CD4-positive, alpha-beta T cell treated with Interleukin-17A for 1 hour (primary cell): Measurements from ENCODE around the gene STARD10.

Source experiments
- DNase-seq: peaks from one replicate; pipeline ENCODE4 v3.0.0-alpha.2; 2020

The STARD10 gene

GRCh38 chr11:72793425-72794367, at the start of gene STARD10:
STARD10 (minus strand) TSS chr11:72794047; CDS start chr11:72781181, 12,866 bp downstream.
- peak; percentile 95 for DNase-seq

GRCh38 chr11:72842653-72843330, 48.9 kb upstream of the STARD10 start:
- no peak for DNase-seq

GRCh38 chr11:72842126-72842525, 48.3 kb upstream of the STARD10 start:
- DNase-seq, result no peak

- DNase-seq, result no peak
These were observed 47.5 kb upstream of the STARD10 start for GRCh38 chr11:72841397-72841796.

- DNase-seq, result no peak
These were observed 46.9 kb upstream of the STARD10 start for GRCh38 chr11:72840780-72841179.

- DNase-seq, result no peak
These were observed 45.0 kb upstream of the STARD10 start for GRCh38 chr11:72838691-72839305.

GRCh38 chr11:72836111-72836510, 42.3 kb upstream of the STARD10 start:
- DNase-seq, result no peak

- DNase-seq, result peak; percentile 18
These were observed 41.1 kb upstream of the STARD10 start for GRCh38 chr11:72834905-72835304.

- no peak for DNase-seq
These were observed 40.1 kb upstream of the STARD10 start for GRCh38 chr11:72833811-72834493.

GRCh38 chr11:72833083-72833733, 39.4 kb upstream of the STARD10 start:
- DNase-seq, result no peak

- no peak for DNase-seq
These were observed 38.6 kb upstream of the STARD10 start for GRCh38 chr11:72832301-72833082.

GRCh38 chr11:72831521-72832300, 37.9 kb upstream of the STARD10 start:
- peak; percentile 60 for DNase-seq

GRCh38 chr11:72829884-72830533, 36.2 kb upstream of the STARD10 start:
- no peak for DNase-seq

GRCh38 chr11:72829178-72829577, 35.3 kb upstream of the STARD10 start:
- DNase-seq, result no peak

- no peak for DNase-seq
These were observed 34.9 kb upstream of the STARD10 start for GRCh38 chr11:72828692-72829101.

GRCh38 chr11:72828081-72828567, 34.3 kb upstream of the STARD10 start:
- no peak for DNase-seq

- DNase-seq, result peak; percentile 34
These were observed 33.8 kb upstream of the STARD10 start for GRCh38 chr11:72827656-72828055.

GRCh38 chr11:72826942-72827480, 33.2 kb upstream of the STARD10 start:
- no peak for DNase-seq

- no peak for DNase-seq
These were observed 32.5 kb upstream of the STARD10 start for GRCh38 chr11:72826191-72826941.
